ENCODE data around the gene DCAF11. TPM values are rescaled to one million over a fixed set of nuclear protein-coding genes. Genes with fewer than 3 reads are reported as not detected.
A peak's percentile ranks its signal among the peaks of the same experiment; 100 is the strongest.

The DCAF11 gene
- total and polyA plus RNA-seq, 2 of the 8 experiments (the other 6 are each of a cell fraction or from before 2014, with no cell fraction given), result 60.4 to 63.6 TPM

GRCh38 chr14:24146978-24147760 is 32.6 kb downstream of the DCAF11 start, which contains the start of gene RNF31:
Gene RNF31 (plus strand): TSS chr14:24147498. CDS start chr14:24147699, 201 bp downstream.
- H2AFZ ChIP-seq (ENCODE audit: low read length), result peak within 1 kb of the TSS; percentile 83; the same call in 1 of the 2 replicates
- H2BK15ac ChIP-seq (ENCODE audit: low read length), result no peak within 1 kb of the TSS
- TF ChIP-seq RNF2 (IDR thresholded peaks at IDR 0.05; ENCODE audit: borderline replicate concordance, low read depth, low read length, missing control alignments, poor library complexity, severe bottlenecking) (no peak), RAD21 (IDR thresholded peaks at IDR 0.05 in 1 of 2, conservative IDR thresholded peaks at IDR 0.05 in 1 of 2; ENCODE audit: low read depth in 2 of 2, low read length in 2 of 2) (no peak), BRCA1 (IDR thresholded peaks at IDR 0.05; ENCODE audit: low read depth, low read length) (no peak), ATF2 (IDR thresholded peaks at IDR 0.05; ENCODE audit: low read length) (no peak), KDM5A (IDR thresholded peaks at IDR 0.05; ENCODE audit: low read length) (no peak), SRF (IDR thresholded peaks at IDR 0.05; ENCODE audit: low read depth, low read length) (no peak), RFX5 (IDR thresholded peaks at IDR 0.05; ENCODE audit: borderline replicate concordance, low read depth, low read length) (no peak), BACH1 (IDR thresholded peaks at IDR 0.05; ENCODE audit: low read length) (no peak)

More at GRCh38 chr14:24146978-24147760, 32.6 kb downstream of the DCAF11 start, which contains the start of gene RNF31:
- ChIA-PET CTCF (ENCODE audit: partially characterized antibody) (interaction anchor here (0.6 to 3.7 kb wide), 10 partner anchors 10 to 89 kb away, joined by 4 to 24 read pairs (median 6); partner anchors contain the start of genes DCAF11, IRF9, NRL and PSME1), POLR2A (ENCODE audit: partially characterized antibody) (interaction anchor here (0.6 to 9.6 kb wide), 20 partner anchors 9 to 152 kb away, joined by 3 to 86 read pairs (median 5); partner anchors contain the start of genes CHMP4A, DCAF11, DHRS1 and IPO4)
- Histone ChIP-seq H3K4me3 (ENCODE audit: extremely low read depth in 1 of 4, insufficient read depth in 2 of 4, low read depth in 3 of 4, low read length in 4 of 4) (peak within 1 kb of the TSS; percentile 92 to 98 (median 96)), H3K79me1 (ENCODE audit: low read depth, low read length) (peaks cover 11% of the 10 kb centered on the region; the same call in 1 of the 2 replicates), H3K4me2 (ENCODE audit: insufficient read depth in 1 of 2, low read depth in 2 of 2, low read length in 2 of 2) (peak within 1 kb of the TSS; percentile 83 to 96), H4K91ac (replicated peaks; ENCODE audit: insufficient read length, low read length) (peak within 1 kb of the TSS; percentile 34), H2BK5ac (ENCODE audit: low read depth, low read length) (peak within 1 kb of the TSS; percentile 94), H3K4ac (replicated peaks; ENCODE audit: insufficient read length, low read depth, low read length) (no peak within 1 kb of the TSS), H4K20me1 (replicated peaks in 1 of 2; ENCODE audit: control insufficient read depth in 1 of 2, insufficient read depth in 2 of 2, low read length in 2 of 2) (peaks cover 0 to 19% of the 10 kb centered on the region in 2 experiments), H3K56ac (replicated peaks; ENCODE audit: insufficient read length, low read depth, low read length) (peak within 1 kb of the TSS; percentile 52), H3K9me3 (ENCODE audit: insufficient read depth in 2 of 2, low read depth in 1 of 2, low read length in 1 of 2) (no peaks in the 10 kb centered on the region), H3K23ac (ENCODE audit: insufficient read length) (no peak within 1 kb of the TSS), H4K5ac (ENCODE audit: insufficient read length, low read depth, low read length) (peak within 1 kb of the TSS; percentile 2), H3K9ac (replicated peaks in 1 of 4; ENCODE audit: extremely low read depth in 1 of 4, low read depth in 3 of 4, low read length in 3 of 4) (peak within 1 kb of the TSS; percentile 66 to 73 (median 70)), H2BK120ac (replicated peaks; ENCODE audit: low read depth, low read length) (no peak within 1 kb of the TSS), H3K36me3 (ENCODE audit: control insufficient read depth in 2 of 4, insufficient read depth in 4 of 4, low read length in 3 of 4) (peaks cover 14 to 35% (median 30%) of the 10 kb centered on the region in 4 experiments), H3K18ac (ENCODE audit: extremely low read depth, low read length) (peak within 1 kb of the TSS; percentile 53; the same call in 1 of the 2 replicates), H2BK12ac (ENCODE audit: low read depth, low read length) (0 out of 2 replicates have a peak within 1 kb of the TSS, but pooled peaks have one; percentile 46), H3K27me3 (replicated peaks in 1 of 4; ENCODE audit: control insufficient read depth in 3 of 4, extremely low read depth in 1 of 4, insufficient read depth in 3 of 4, low read length in 3 of 4) (no peaks in the 10 kb centered on the region), H2AK5ac (ENCODE audit: low read depth, low read length) (no peak within 1 kb of the TSS), H3K79me2 (ENCODE audit: control insufficient read depth in 1 of 2, insufficient read depth in 2 of 2, low read length in 2 of 2) (peaks cover 0 to 28% of the 10 kb centered on the region in 2 experiments; a peak in 3 of 4 replicates), H3K23me2 (ENCODE audit: low read depth, low read length) (peaks cover 10% of the 10 kb centered on the region), H3K27ac (ENCODE audit: low read depth, low read length) (peak within 1 kb of the TSS; percentile 45; the same call in 1 of the 2 replicates), H2BK20ac (ENCODE audit: low read length) (no peak within 1 kb of the TSS), H3K4me1 (replicated peaks in 1 of 4; ENCODE audit: control insufficient read depth in 3 of 4, insufficient read depth in 4 of 4, low read length in 3 of 4) (peaks cover 0 to 10% (median 7%) of the 10 kb centered on the region in 4 experiments; a peak in 5 of 7 replicates), H3K14ac (ENCODE audit: insufficient read length) (no peak within 1 kb of the TSS), H4K8ac (ENCODE audit: extremely low read depth, insufficient read depth, low read length) (no peak within 1 kb of the TSS; the same call in 1 of the 2 replicates)
- WGBS, 2 experiments (ENCODE audit: extremely low coverage in 1 of 2, insufficient coverage in 1 of 2, insufficient read length in 1 of 2, insufficient replicate concordance in 2 of 2, low coverage in 1 of 2, low lambda C conversion rate in 2 of 2, missing lambda C conversion rate in 1 of 2), result 1% methylated on average over 55 of the region's 57 CpGs; no CpG with 5 or more reads in 1 of the 2 experiments
- FAIRE-seq (peak; percentile 65), DNase-seq (ENCODE audit: low read depth in 1 of 2, low spot score in 2 of 2) (peak; percentile 93 to 96)

All from H1 (cell line).